GM12872 (cell line): ENCODE data around the gene ARFIP2.

Experiments used
- CTCF ChIP-seq: IDR thresholded peaks from 3 replicates; pipeline ENCODE4 v1.5.1; 2011; ENCODE audit warnings: low read depth, mild to moderate bottlenecking, low read length, moderate library complexity; ENCODE audit not compliant: insufficient read depth

The ARFIP2 gene

DNA sequence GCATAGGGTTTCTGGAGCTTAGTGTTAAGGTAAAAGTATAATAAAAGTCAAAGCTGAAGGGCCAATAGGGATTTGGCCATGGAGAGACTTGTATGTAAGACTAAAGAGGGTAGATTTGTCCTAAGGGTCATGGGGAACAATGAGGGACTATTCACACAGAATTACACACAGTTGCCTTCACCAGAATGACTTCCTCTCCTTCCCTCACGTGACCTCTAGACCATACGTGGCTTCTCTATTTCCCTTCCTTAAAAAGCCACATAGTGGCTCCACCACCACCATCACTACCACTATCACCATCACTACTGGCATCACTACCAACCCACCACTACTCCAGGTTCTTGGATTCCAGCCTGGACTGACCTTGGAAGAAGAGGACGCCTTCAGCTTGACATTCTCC lies 43.1 kb downstream of the ARFIP2 start:
- TF ChIP-seq CTCF: no peak

DNA sequence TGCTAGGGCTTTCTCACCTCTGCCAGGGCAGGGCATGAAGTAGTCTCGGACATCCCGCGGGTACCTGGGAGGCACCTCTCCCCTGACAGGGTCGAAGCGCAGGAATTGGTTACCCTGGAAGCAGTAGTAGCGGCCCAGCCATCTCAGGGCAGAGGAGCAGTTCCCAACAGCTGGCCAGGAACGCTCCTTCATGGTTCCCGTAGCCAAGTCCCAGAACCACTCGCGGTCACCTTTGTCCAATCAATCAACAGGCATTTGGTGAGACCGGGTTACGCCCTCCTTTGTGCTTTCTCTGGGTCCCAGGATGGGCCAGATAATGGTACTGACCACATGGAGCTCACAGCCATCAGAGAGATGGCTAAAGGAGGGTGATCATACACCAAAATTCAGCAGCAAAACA lies 43.7 kb downstream of the ARFIP2 start:
- no peak for TF ChIP-seq CTCF

GRCh38 chr11:6433998-6434660 lies 47.0 kb downstream of the ARFIP2 start:
- TF ChIP-seq CTCF: no peak

DNA sequence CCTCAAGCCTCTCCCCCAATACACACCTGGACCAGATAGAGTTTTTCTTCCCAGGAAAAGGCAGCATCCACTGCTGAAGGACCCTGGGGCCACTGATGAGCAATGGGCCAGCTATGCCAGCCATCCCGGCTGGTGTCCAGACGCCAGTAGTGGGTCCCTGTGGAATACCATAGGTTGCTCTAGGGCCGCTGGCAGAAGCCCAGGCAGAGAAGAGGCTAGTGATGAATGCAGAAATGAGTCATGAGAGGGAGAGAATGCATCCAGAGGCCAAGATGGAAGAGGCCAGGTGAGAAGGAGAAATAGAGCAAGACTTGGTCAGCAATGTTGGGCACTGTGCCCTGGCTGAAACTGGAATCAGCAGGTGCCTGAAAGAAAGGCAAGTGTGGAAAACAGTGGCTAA lies 49.3 kb downstream of the ARFIP2 start:
- TF ChIP-seq CTCF: no peak

- no peak for TF ChIP-seq CTCF
Measured at GRCh38 chr11:6427516-6427915, 53.6 kb downstream of the ARFIP2 start.
